IMR-90 (cell line): ENCODE results near the gene EDARADD. TPM values are rescaled to one million over a fixed set of nuclear protein-coding genes. Genes with fewer than 3 reads are reported as not detected.

Source experiments
- ATAC-seq: fragments of 200-7000 bp; cut with Tn5 transposase; 2 replicates; pipeline ENCODE4 v1.9.1; 2020; ENCODE audit warnings: low read depth, mild to moderate bottlenecking, moderate library complexity
- BruUV-seq: library from RNA; stranded (reverse); fragments of 400-500 nt; replicated peaks from 2 replicates; lab custom pipeline; 2021; lab: Mats Ljungman, UMichigan
- CTCF ChIA-PET: fragments of 300-600 bp; formaldehyde crosslinking; extraction: SDS; loops from one replicate; lab custom pipeline; 2021; ENCODE audit warnings: antibody characterized with exemption; lab: Yijun Ruan, JAX
- POLR2A ChIA-PET: fragments of 300-600 bp; sonication (Branson Sonifier 250); formaldehyde crosslinking; loops from one replicate; lab custom pipeline; 2022; ENCODE audit warnings: antibody characterized with exemption; ENCODE audit not compliant: unreplicated experiment; lab: Charles Lee
- DNase-seq: peaks from one replicate; pipeline ENCODE4 v3.0.0; 2013
- H2AFZ ChIP-seq: replicated peaks from 2 replicates; pipeline ENCODE3; 2013; ENCODE audit warnings: low read length, mild to moderate bottlenecking; ENCODE audit not compliant: poor library complexity
- H2AK5ac ChIP-seq: 2 replicates; pipeline ENCODE4 v1.6.1; 2013; ENCODE audit warnings: low read depth, low read length, inconsistent platforms
- H2AK9ac ChIP-seq: replicated peaks from 2 replicates; pipeline ENCODE3; 2013; ENCODE audit warnings: mild to moderate bottlenecking, low read depth, low read length, moderate library complexity; ENCODE audit not compliant: poor library complexity
- H2BK120ac ChIP-seq: 2 replicates; pipeline ENCODE4 v1.6.1; 2013; ENCODE audit warnings: low read depth, low read length, inconsistent platforms
- H2BK15ac ChIP-seq: 3 replicates; pipeline ENCODE4 v1.6.1; 2013; ENCODE audit warnings: low read depth, low read length, inconsistent platforms
- H2BK20ac ChIP-seq: 2 replicates; pipeline ENCODE4 v1.6.1; 2013; ENCODE audit warnings: low read depth, mild to moderate bottlenecking, inconsistent platforms, low read length, moderate library complexity
- H2BK5ac ChIP-seq: 2 replicates; pipeline ENCODE4 v1.6.1; 2013; ENCODE audit warnings: mild to moderate bottlenecking, low read depth, low read length, inconsistent platforms; ENCODE audit not compliant: poor library complexity, severe bottlenecking
- H3K14ac ChIP-seq: replicated peaks from 2 replicates; pipeline ENCODE4 v1.6.1; 2013; ENCODE audit warnings: low read depth, low read length, inconsistent platforms
- H3K18ac ChIP-seq: 2 replicates; pipeline ENCODE4 v1.6.1; 2013; ENCODE audit warnings: low read depth, low read length, control low read depth
- H3K23ac ChIP-seq: 2 replicates; pipeline ENCODE4 v1.6.1; 2013; ENCODE audit warnings: low read depth, low read length, inconsistent platforms
- H3K27ac ChIP-seq: 2 replicates; pipeline ENCODE4 v1.5.1; 2013; ENCODE audit warnings: mild to moderate bottlenecking, control low read depth, low read length; ENCODE audit not compliant: insufficient read depth
- H3K27me3 ChIP-seq: 2 replicates; pipeline ENCODE4 v1.6.1; 2013; ENCODE audit warnings: low read length; ENCODE audit not compliant: control insufficient read depth, insufficient read depth
- H3K36me3 ChIP-seq: 2 replicates; pipeline ENCODE4 v1.6.1; 2013; ENCODE audit warnings: low read length, mixed read lengths; ENCODE audit not compliant: control insufficient read depth, insufficient read depth
- H3K4ac ChIP-seq: 2 replicates; pipeline ENCODE4 v1.6.1; 2013; ENCODE audit warnings: low read depth, low read length, inconsistent platforms
- H3K4me1 ChIP-seq: 2 replicates; pipeline ENCODE4 v1.6.1; 2013; ENCODE audit warnings: low read length, mixed read lengths; ENCODE audit not compliant: control insufficient read depth, insufficient read depth
- H3K4me2 ChIP-seq: 2 replicates; pipeline ENCODE4 v1.6.1; 2013; ENCODE audit warnings: low read depth, mild to moderate bottlenecking, control low read depth, low read length, moderate library complexity
- H3K4me3 ChIP-seq: 2 replicates; pipeline ENCODE4 v1.5.1; 2013; ENCODE audit warnings: low read depth, mild to moderate bottlenecking, control low read depth, low read length, moderate library complexity; ENCODE audit not compliant: insufficient read depth
- H3K56ac ChIP-seq: 2 replicates; pipeline ENCODE4 v1.6.1; 2013; ENCODE audit warnings: low read length, inconsistent platforms; ENCODE audit not compliant: insufficient read depth; ENCODE audit errors: extremely low read depth
- H3K79me1 ChIP-seq, 2 experiments: 2 replicates each; pipeline ENCODE4 v1.6.1; 2013; ENCODE audit warnings: low read length in 2 of 2, inconsistent platforms in 1 of 2, low read depth in 1 of 2
- H3K9ac ChIP-seq: 2 replicates; pipeline ENCODE4 v1.6.1; 2013; ENCODE audit warnings: low read depth, low read length, control low read depth
- H3K9me1 ChIP-seq: 2 replicates; pipeline ENCODE4 v1.6.1; 2013; ENCODE audit warnings: low read length, inconsistent platforms; ENCODE audit not compliant: insufficient read depth
- H3K9me3 ChIP-seq: 2 replicates; pipeline ENCODE4 v1.6.1; 2013; ENCODE audit warnings: low read length; ENCODE audit not compliant: control insufficient read depth, insufficient read depth
- H4K20me1 ChIP-seq: 2 replicates; pipeline ENCODE4 v1.6.1; 2013; ENCODE audit warnings: low read length, inconsistent platforms; ENCODE audit not compliant: insufficient read depth
- H4K5ac ChIP-seq: 2 replicates; pipeline ENCODE4 v1.6.1; 2013; ENCODE audit warnings: mild to moderate bottlenecking, low read depth, low read length, control low read depth
- H4K8ac ChIP-seq, 2 experiments: 2 replicates each; pipeline ENCODE4 v1.6.1; 2013; ENCODE audit warnings: low read depth in 2 of 2, low read length in 2 of 2, control low read depth in 1 of 2, inconsistent platforms in 1 of 2
- H4K91ac ChIP-seq: 2 replicates; pipeline ENCODE4 v1.6.1; 2013; ENCODE audit warnings: low read depth, low read length, inconsistent platforms; ENCODE audit not compliant: insufficient read depth
- RCOR1 ChIP-seq: IDR thresholded peaks from 2 replicates; pipeline ENCODE4 v1.6.1; 2012; ENCODE audit warnings: mild to moderate bottlenecking, low read length, improper control_type of control experiment; ENCODE audit not compliant: insufficient replicate concordance
- WGBS, 2 experiments: methylation state at CpG; one replicate each; pipeline versions ENCODE4 v1.1.5 to v1.1.7; 2013; ENCODE audit warnings: missing lambda C conversion rate in 2 of 2; ENCODE audit not compliant: insufficient read length in 1 of 2; ENCODE audit errors: extremely low coverage in 2 of 2; 5-methylcytosine and 5-hydroxymethylcytosine counted together
- dilution Hi-C: fragments of 300-500 bp; cut with HindIII; formaldehyde crosslinking; loops from one replicate; pipeline ENCODE4 v1.14.3; 2018; ENCODE audit warnings: low sequenced_read_pairs; ENCODE audit not compliant: unreplicated experiment
- in situ Hi-C: fragments of 300-500 bp; cut with MboI; formaldehyde crosslinking; loops from 3 replicates; pipeline ENCODE4 v1.14.3; 2019; ENCODE audit warnings: low sequenced_read_pairs, inconsistent platforms, mixed read lengths
- intact Hi-C: fragments of 100-400 bp; cut with micrococcal nuclease; formaldehyde crosslinking; loops from 2 replicates; pipeline ENCODE4 v1.10.0; 2022
- polyA plus RNA-seq, 3 experiments: library from polyadenylated mRNA; depleted of rRNA; stranded (reverse); fragments of >200 nt; gene quantifications; 2 replicates each; pipeline ENCODE4 v1.2.3, GENCODE V29; 2012; ENCODE audit warnings: low replicate concordance in 1 of 3
- total RNA-seq: library from RNA; depleted of rRNA; stranded (reverse); fragments of >200 nt; gene quantifications from 2 replicates; pipeline ENCODE4 v1.2.3, GENCODE V29; 2012

The EDARADD gene
- total and polyA plus RNA-seq, 2 of the 4 experiments (the other 2 are of a cell fraction), result not detected

GRCh38 chr1:236400061-236400603 is 6.0 kb downstream of the EDARADD start:
- Histone ChIP-seq H3K9ac (no peak overlapping the region), H3K9me1 (no peaks in the 10 kb centered on the region), H3K4ac (no peak overlapping the region), H4K8ac (no peak overlapping the region), H3K18ac (no peak overlapping the region), H3K23ac (no peak overlapping the region), H3K9me3 (no peaks in the 10 kb centered on the region), H3K4me2 (no peak overlapping the region), H4K91ac (no peak overlapping the region), H2AFZ (peak overlapping the region; percentile 48), H3K4me1 (no peaks in the 10 kb centered on the region), H2BK20ac (no peak overlapping the region), H3K36me3 (no peaks in the 10 kb centered on the region), H2BK5ac (no peak overlapping the region), H2AK5ac (no peak overlapping the region), H3K4me3 (no peak overlapping the region), H3K14ac (no peak overlapping the region), H4K5ac (no peak overlapping the region), H3K27ac (no peak overlapping the region), H2AK9ac (no peak overlapping the region), H3K56ac (no peak overlapping the region), H2BK120ac (no peak overlapping the region), H4K20me1 (no peaks in the 10 kb centered on the region), H3K27me3 (peaks cover 14% of the 10 kb centered on the region), H3K79me1 (no peaks in the 10 kb centered on the region), H2BK15ac (no peak overlapping the region)
- POLR2A ChIA-PET, result no interaction called here
- ATAC-seq, result no peak
- no TSS peak for BruUV-seq
- intact Hi-C loops, result no loop called here
- no peak for DNase-seq
- in situ Hi-C loops, result no loop called here
- no peak for TF ChIP-seq RCOR1
- 17% methylated on average over 1 of the region's 8 CpGs; no CpG with 5 or more reads in 1 of the 2 experiments for WGBS, 2 experiments
- CTCF ChIA-PET, result no interaction called here
- dilution Hi-C loops, result no loop called here
